HG03460 (cell line): ENCODE results near the gene ENTR1.

Experiments
- ATAC-seq: cut with Tn5 transposase; IDR thresholded peaks from one replicate; pipeline ENCODE4 v1.9.1; 2021; ENCODE audit not compliant: unreplicated experiment

ENTR1 gene

DNA sequence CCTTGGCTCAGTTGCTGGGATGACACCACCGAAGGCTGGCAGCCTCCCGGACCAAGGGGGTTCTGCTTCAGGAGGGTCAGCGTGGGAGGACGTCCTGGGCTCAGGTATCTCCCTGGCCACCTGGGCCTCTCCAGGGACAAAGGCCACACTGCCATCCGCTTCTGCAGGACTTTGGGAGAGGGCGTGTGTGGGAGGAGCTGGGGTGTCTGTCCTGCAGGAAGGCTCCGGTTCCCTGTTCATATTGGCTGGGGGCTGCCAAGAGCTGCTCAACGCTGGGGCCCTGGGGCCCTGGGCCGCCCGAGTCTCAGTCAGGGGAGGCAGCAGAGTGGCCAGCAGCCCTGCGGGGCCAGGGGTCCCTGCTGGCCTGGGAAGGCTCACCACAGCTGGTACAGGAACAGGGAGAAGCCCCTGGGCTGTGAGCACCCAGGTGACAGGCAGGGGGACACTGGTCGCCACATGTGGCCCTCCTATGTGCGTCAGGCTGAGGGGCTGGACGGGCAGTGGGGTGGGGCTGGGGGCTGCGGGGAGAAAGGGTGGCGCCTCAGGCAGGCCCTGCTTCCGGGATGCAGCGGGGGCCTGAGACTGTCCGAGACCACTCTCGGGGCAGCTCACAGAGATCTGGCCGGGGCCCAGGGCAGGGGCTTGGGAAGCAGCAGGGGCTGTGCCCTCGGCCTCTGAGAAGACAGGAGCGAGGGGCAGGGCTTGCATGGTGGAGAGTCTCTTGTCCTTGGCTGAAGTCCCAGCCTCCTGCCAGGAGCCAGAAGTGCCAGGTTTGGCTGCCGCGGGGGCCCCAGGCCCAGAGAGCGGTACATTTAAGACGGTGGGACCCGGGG, 32.0 kb downstream of the ENTR1 start:
- ATAC-seq, result no peak

- no peak for ATAC-seq
Observed at GRCh38 chr9:136377341-136378169, 32.9 kb downstream of the ENTR1 start.

GRCh38 chr9:136376457-136376856, 34.0 kb downstream of the ENTR1 start:
- ATAC-seq, result no peak

- ATAC-seq, result no peak
Observed at GRCh38 chr9:136375096-136375495, 35.3 kb downstream of the ENTR1 start.

- no peak for ATAC-seq
Observed at GRCh38 chr9:136374183-136374575, 36.2 kb downstream of the ENTR1 start.

DNA sequence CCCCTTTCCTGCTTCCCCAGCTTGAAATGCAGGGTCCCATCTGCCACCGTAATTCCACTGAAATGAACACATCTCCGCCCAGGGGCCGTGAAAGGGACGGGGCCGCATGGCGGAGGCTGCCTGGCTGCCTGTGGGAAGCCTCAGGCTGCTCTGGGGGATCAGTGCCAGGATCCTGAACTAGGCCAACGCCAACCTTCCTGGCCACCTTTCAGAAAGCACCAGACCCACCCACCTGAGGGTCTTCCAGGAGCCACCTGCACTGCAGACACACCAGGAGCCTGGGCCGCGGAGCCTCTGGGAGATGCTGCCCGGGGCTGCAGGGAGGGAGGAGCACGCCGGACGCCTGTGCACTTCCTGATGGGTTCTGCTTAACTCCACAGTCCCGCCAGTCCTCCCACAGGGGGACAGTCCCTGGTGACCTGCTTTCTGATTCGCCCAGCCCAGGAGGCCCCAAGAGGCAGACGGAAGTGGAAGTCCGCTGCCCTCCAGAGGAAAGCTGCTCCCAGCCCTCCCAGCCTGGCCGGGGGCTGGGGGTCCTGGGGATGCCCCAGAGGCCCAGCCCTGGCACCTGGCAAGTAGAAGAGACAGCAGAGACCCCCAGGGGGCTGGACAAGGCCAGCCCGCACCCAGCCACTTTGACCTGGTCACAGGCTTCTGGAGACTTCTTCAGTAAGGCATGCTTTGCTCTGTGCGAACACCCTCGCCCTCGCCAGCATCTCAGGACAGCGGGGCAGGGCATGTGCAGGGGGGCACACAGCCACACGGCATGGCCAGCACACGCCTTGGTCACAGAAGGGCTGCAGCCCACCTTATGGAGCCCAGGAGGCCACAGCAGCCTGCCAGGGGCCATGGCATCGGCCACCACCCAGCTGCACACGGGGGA, 36.9 kb downstream of the ENTR1 start, which contains the start of gene CARD9:
CARD9 (minus strand) TSS at position 370 of the 883 bp plus-strand sequence. CDS start 1,591 bp downstream, outside the sequence.
- ATAC-seq, result no peak

- no peak for ATAC-seq
Observed at GRCh38 chr9:136372561-136373299, 37.7 kb downstream of the ENTR1 start.

DNA sequence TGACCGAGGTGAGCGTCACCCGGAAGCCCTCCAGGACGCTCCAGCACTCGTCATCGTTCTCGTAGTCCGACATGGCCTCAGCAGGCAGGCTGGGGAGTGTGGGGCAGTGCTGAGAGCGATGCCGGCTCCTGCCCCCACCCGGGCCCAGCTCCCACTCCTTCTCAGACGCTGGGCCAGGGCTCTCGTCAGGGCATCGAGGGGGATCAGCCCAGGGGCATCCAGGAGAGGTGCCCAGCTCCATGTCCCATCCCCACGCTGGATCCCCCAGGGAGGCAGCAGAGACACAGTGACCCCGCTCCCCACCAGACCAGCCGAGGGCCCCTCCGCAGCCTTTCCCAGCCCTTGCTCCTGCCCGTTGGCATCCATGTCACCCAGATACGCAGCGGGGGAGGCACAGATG, 38.4 kb downstream of the ENTR1 start:
- ATAC-seq, result no peak

GRCh38 chr9:136371533-136371880, 38.9 kb downstream of the ENTR1 start:
- ATAC-seq, result no peak

GRCh38 chr9:136370687-136371532, 39.5 kb downstream of the ENTR1 start:
- no peak for ATAC-seq

GRCh38 chr9:136370037-136370436, 40.4 kb downstream of the ENTR1 start:
- ATAC-seq, result no peak

DNA sequence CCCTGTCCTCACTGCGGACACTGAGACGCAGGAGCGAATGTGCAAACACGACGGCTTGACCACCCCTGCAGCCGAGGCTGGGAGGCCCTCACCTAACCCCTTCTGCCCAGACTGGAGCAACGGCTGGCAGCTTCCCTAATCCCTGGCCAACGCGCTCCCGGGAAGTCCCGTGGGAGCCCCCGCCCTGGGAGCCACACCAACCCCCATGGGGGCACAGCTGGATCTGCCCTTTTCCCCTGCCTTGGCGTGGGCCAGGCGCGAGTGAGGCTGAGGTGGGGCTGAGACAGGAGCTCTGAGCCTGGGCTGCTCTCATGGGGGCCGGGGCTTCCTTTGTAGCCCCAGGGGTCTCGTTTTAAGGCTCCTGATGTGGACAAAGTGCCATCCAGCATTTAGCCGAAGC, 42.2 kb downstream of the ENTR1 start:
- ATAC-seq, result no peak

GRCh38 chr9:136367296-136368145, 42.9 kb downstream of the ENTR1 start:
- no peak for ATAC-seq

- no peak for ATAC-seq
Observed at GRCh38 chr9:136366826-136367225, 43.6 kb downstream of the ENTR1 start.

GRCh38 chr9:136365775-136366222, 44.6 kb downstream of the ENTR1 start:
- ATAC-seq, result no peak

DNA sequence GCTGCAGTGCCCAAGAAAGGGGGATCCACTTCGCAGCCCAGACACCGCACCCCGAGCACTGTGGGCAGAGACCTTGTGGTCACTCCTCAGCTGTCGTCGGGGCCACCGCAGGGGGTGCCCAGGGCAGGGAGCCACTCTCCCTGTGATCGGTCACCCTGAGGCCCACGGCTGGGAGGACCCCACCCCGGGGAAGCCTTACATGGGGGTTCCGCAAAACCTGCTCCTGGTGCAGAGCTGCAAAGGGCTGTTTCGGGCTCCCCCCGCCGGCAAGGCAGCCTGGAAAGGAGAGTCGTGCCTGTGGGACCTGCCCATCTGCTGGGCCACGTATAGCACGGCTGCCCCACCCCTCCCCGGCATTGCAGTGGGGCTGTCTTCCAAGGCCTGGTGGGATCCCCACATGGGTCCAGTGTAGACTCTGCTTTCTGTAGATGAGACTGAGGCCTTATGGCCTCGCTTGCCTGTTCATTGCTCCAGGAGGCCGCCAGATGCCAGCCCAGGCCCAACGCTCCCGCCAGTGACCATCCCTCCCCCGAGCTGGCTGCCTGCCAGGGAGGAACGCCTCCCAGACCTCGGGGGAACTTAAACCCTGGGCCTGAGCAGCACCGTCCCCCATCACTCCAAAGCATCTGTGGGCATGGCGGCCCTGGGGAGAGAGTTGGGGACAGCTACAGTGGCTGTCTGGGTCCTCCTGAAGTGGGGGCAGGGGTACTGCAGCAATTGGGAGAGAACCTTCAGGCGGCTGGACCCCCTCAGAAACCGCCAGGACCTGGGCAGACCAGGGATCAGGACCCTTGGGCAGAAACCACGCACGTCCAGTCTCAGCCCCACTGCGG, 45.3 kb downstream of the ENTR1 start:
- no peak for ATAC-seq

DNA sequence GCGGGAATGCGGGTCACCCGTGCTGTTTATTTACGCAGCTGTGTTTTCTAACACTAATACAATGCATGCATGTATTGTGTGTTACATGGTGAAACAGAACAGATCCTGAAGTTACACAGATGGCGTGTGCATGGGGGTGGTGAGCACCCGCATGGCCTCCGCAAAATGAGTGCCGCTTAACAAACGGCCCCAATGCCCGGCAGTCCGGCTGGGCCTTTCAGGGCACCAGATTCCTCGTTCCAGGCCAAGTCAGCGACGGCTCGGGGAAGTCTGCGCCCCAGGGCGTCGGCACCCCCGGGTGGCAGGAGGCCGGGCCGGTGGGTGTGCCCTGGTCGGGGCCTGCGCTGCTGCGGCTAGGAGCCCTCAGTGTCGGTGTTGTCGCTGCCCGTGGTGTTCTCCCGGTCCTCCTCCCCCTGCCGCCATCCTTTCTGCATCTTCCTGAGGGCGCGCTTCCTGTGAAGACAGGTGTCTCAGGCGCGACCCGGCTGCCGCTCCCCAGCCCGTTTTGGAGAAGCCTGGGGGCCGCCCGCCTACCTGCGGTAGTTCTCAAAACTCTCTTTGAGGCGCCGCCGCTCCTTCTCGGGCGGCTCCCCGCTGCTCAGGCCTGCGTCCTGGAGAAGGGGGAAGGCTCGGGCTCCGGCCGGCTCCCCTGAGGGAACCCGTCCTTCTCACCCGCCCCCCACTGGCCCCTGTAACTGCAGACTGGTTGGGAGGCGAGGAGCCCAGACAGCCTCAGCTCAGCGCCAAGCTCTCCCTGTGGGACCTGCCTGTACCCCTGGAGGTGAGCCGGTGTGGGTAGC, 46.3 kb downstream of the ENTR1 start:
- ATAC-seq, result no peak
